Measurements from ENCODE around the gene ADGRG3.
A peak's percentile ranks its signal among the peaks of the same experiment; 100 is the strongest.

Gene ADGRG3

GRCh38 chr16:57646388-57647039 lies 21.6 kb upstream of the ADGRG3 start:
- no peak for DNase-seq

GRCh38 chr16:57647136-57647875 lies 20.8 kb upstream of the ADGRG3 start:
- no peak for DNase-seq

GRCh38 chr16:57648125-57648524 lies 20.0 kb upstream of the ADGRG3 start:
- DNase-seq: no peak

GRCh38 chr16:57648581-57649442 lies 19.3 kb upstream of the ADGRG3 start:
- peak; percentile 75 for DNase-seq

GRCh38 chr16:57649443-57649751 lies 18.7 kb upstream of the ADGRG3 start:
- DNase-seq: no peak

GRCh38 chr16:57649846-57650245 lies 18.3 kb upstream of the ADGRG3 start:
- DNase-seq: no peak

- DNase-seq: no peak
Measured at GRCh38 chr16:57651344-57652333, 16.5 kb upstream of the ADGRG3 start.

GRCh38 chr16:57652695-57653471 lies 15.2 kb upstream of the ADGRG3 start:
- DNase-seq: no peak

- no peak for DNase-seq
Measured at GRCh38 chr16:57653936-57654335, 14.2 kb upstream of the ADGRG3 start.

- no peak for DNase-seq
Measured at GRCh38 chr16:57656342-57656955, 11.7 kb upstream of the ADGRG3 start.

GRCh38 chr16:57657228-57657627 lies 10.9 kb upstream of the ADGRG3 start:
- no peak for DNase-seq

- DNase-seq: no peak
Measured at GRCh38 chr16:57658130-57658877, 9.8 kb upstream of the ADGRG3 start.

- no peak for DNase-seq
Measured at GRCh38 chr16:57658878-57659674, 9.0 kb upstream of the ADGRG3 start.

GRCh38 chr16:57660715-57661463 lies 7.2 kb upstream of the ADGRG3 start:
- no peak for DNase-seq

- no peak for DNase-seq
Measured at GRCh38 chr16:57661510-57661909, 6.6 kb upstream of the ADGRG3 start.

GRCh38 chr16:57661936-57662906 lies 5.9 kb upstream of the ADGRG3 start:
- DNase-seq: no peak

GRCh38 chr16:57663436-57663835 lies 4.7 kb upstream of the ADGRG3 start:
- DNase-seq: no peak

All from activated CD4-positive, alpha-beta T cell treated with anti-CD3 and anti-CD28 coated beads for 1 hour (primary cell).